ENCODE data around the gene FTO. TPM values are rescaled to one million over a fixed set of nuclear protein-coding genes. Genes with fewer than 3 reads are reported as not detected.

FTO gene
- total RNA-seq, 1 donor from 2014 or later = 75.6 TPM

GRCh38 chr16:53785916-53786315 is 82.0 kb downstream of the FTO start:
- no peak overlapping the region for H3K27ac ChIP-seq
- DNase-seq (no peak), ATAC-seq (no peak)
- H3K27me3 ChIP-seq = no peaks in the 10 kb centered on the region
- H3K4me3 ChIP-seq = no peak overlapping the region
- no peak for TF ChIP-seq CTCF (IDR thresholded peaks at IDR 0.05)
- no peaks in the 10 kb centered on the region for H3K9me3 ChIP-seq
- intact Hi-C loops (cut with DNase I) = no loop called here
- H3K36me3 ChIP-seq = no peaks in the 10 kb centered on the region
- H3K4me1 ChIP-seq = peaks cover 7% of the 10 kb centered on the region

- DNase-seq (no peak), ATAC-seq (no peak)
- H3K27ac ChIP-seq = no peak overlapping the region
- no peaks in the 10 kb centered on the region for H3K36me3 ChIP-seq
- TF ChIP-seq CTCF (IDR thresholded peaks at IDR 0.05) = no peak
- no peaks in the 10 kb centered on the region for H3K4me1 ChIP-seq
- intact Hi-C loops (cut with DNase I) = no loop called here
- H3K4me3 ChIP-seq = no peak overlapping the region
- no peaks in the 10 kb centered on the region for H3K9me3 ChIP-seq
- H3K27me3 ChIP-seq = no peaks in the 10 kb centered on the region
Observed at GRCh38 chr16:53787423-53787822, 83.5 kb downstream of the FTO start.

- no peak for TF ChIP-seq CTCF (IDR thresholded peaks at IDR 0.05)
- no peaks in the 10 kb centered on the region for H3K27me3 ChIP-seq
- H3K27ac ChIP-seq = no peak overlapping the region
- ATAC-seq = no peak
- H3K9me3 ChIP-seq = no peaks in the 10 kb centered on the region
- no peak for DNase-seq
- no peaks in the 10 kb centered on the region for H3K4me1 ChIP-seq
- intact Hi-C loops (cut with DNase I) = no loop called here
- H3K4me3 ChIP-seq = no peak overlapping the region
- H3K36me3 ChIP-seq = no peaks in the 10 kb centered on the region
Observed at GRCh38 chr16:53789137-53789536, 85.2 kb downstream of the FTO start.

- ATAC-seq (no peak), DNase-seq (no peak)
- H3K36me3 ChIP-seq = no peaks in the 10 kb centered on the region
- H3K4me1 ChIP-seq = no peaks in the 10 kb centered on the region
- intact Hi-C loops (cut with DNase I) = no loop called here
- no peaks in the 10 kb centered on the region for H3K9me3 ChIP-seq
- no peak overlapping the region for H3K27ac ChIP-seq
- no peak overlapping the region for H3K4me3 ChIP-seq
- no peaks in the 10 kb centered on the region for H3K27me3 ChIP-seq
- TF ChIP-seq CTCF (IDR thresholded peaks at IDR 0.05) = no peak
Observed at GRCh38 chr16:53792161-53792951, 88.4 kb downstream of the FTO start.

- no peak overlapping the region for H3K4me3 ChIP-seq
- no peaks in the 10 kb centered on the region for H3K4me1 ChIP-seq
- H3K27ac ChIP-seq = no peak overlapping the region
- DNase-seq (no peak), ATAC-seq (no peak)
- no peaks in the 10 kb centered on the region for H3K27me3 ChIP-seq
- H3K36me3 ChIP-seq = no peaks in the 10 kb centered on the region
- no peak for TF ChIP-seq CTCF (IDR thresholded peaks at IDR 0.05)
- intact Hi-C loops (cut with DNase I) = no loop called here
- H3K9me3 ChIP-seq = no peaks in the 10 kb centered on the region
Observed at GRCh38 chr16:53803451-53803850, 99.5 kb downstream of the FTO start.

Measured in upper lobe of right lung (tissue), 1 donor.